Keratinocyte (primary cell): ENCODE results near the gene DOK6.

Source experiments
- CTCF ChIP-seq, 3 experiments: IDR thresholded peaks in 1 of 3; conservative IDR thresholded peaks in 1 of 3; optimal IDR thresholded peaks in 1 of 3; 2 replicates in 2 of 3; 3 replicates in 1 of 3; pipeline versions ENCODE3 to v1.5.1; 2011; ENCODE audit warnings: low read length in 3 of 3, mild to moderate bottlenecking in 3 of 3, moderate library complexity in 2 of 3, control low read depth in 1 of 3, inconsistent platforms in 1 of 3; ENCODE audit not compliant: insufficient read depth in 2 of 3; ENCODE audit errors: extremely low read depth in 1 of 3
- EZH2 ChIP-seq: IDR thresholded peaks from one replicate; pipeline ENCODE4 v1.6.1; 2012; ENCODE audit warnings: inconsistent platforms, mild to moderate bottlenecking, low read length, moderate library complexity

GRCh38 chr18:69789794-69790193 is 389.1 kb downstream of the DOK6 start:
- TF ChIP-seq CTCF (optimal IDR thresholded peaks at IDR 0.05 in 1 of 3, IDR thresholded peaks at IDR 0.05 in 1 of 3, conservative IDR thresholded peaks at IDR 0.05 in 1 of 3; ENCODE audit: extremely low read depth in 1 of 3, insufficient read depth in 2 of 3, low read length in 3 of 3) (no peak), EZH2 (no peak)
